ENCODE data around the gene AQP12B.
A peak's percentile ranks its signal among the peaks of the same experiment; 100 is the strongest.

Gene AQP12B

DNA sequence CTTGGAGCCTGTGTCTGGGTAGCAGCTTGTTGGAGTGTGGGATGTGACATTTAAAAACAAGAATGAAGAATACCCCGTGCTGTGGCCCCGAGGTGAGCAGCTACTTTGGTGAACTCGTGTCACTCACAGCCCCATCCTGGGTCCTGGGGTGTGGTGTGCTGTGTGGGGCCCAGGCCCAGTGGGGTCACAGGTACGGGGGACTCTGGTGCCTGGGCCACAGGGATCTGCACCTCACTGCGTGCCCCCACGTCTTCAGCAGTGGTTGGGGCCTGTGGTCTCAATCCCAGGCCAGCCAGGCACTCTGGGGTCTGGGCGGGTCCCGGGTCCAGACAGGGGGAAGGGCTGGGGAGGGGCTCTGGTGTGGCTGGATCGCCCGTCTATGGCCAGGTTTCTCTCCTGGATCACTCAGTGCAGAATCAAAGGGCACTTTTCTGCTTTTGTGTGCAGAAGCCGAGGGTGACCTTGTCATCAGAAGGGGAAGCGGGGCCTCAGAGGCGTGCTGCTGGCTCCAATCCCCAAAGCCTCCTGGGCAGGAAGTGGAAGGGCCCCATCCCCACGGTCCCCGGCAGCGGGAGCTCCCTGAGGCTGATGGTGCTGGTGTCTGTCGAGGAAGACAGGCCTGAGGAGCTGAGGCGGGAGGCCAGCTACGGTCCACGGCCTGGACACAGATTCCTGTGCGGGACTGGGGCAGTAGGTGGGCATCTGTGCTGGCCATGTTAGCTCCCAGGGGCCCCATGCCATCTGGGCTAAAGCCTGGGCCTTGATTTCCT lies 56.0 kb downstream of the AQP12B start:
- TF ChIP-seq CTCF (IDR thresholded peaks at IDR 0.05; ENCODE audit: poor library complexity, severe bottlenecking): no peak
- Histone ChIP-seq H3K27ac (ENCODE audit: poor library complexity, severe bottlenecking) (no peak overlapping the region), H3K4me1 (ENCODE audit: insufficient read depth, poor library complexity, severe bottlenecking) (no peaks in the 10 kb centered on the region), H3K36me3 (ENCODE audit: low read depth) (no peaks in the 10 kb centered on the region), H3K27me3 (ENCODE audit: insufficient read depth, poor library complexity, severe bottlenecking) (no peaks in the 10 kb centered on the region), H3K4me3 (ENCODE audit: severe bottlenecking) (no peak overlapping the region), H3K9me3 (ENCODE audit: severe bottlenecking) (no peaks in the 10 kb centered on the region)
- DNase-seq (ENCODE audit: low spot score): peak; percentile 52
- no peak for ATAC-seq (ENCODE audit: low read depth)

Data from RWPE2 (cell line).